HG02571 (cell line): ENCODE data around the gene PREX1.
"Not testable (repeated sequence)": the region's sequence is repeated elsewhere in the genome, so short reads cannot be mapped to it uniquely, and the experiment has no call there.

Experiments used
- ATAC-seq: cut with Tn5 transposase; IDR thresholded peaks from one replicate; pipeline ENCODE4 v1.9.1; 2021; ENCODE audit warnings: mild to moderate bottlenecking, moderate library complexity; ENCODE audit not compliant: unreplicated experiment

The PREX1 gene

DNA sequence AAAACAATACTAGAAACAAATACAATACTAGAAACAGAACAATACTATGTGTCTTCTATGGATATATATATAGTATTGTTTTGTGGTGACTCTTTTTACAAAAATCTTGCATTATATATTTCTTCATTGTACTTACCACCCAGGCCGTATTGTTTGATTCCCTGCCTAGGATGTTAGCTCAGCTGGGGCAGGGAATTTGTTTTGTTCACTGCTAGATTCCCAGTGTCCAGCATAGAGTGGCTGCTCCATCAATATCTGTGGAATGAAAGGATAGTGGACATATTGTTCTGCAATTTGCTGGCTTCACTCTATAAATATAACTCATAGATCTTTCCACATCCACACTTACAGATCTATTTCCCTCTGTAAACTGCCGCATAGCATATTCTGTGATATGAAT is 21.5 kb upstream of the PREX1 start:
- ATAC-seq, result no peak

DNA sequence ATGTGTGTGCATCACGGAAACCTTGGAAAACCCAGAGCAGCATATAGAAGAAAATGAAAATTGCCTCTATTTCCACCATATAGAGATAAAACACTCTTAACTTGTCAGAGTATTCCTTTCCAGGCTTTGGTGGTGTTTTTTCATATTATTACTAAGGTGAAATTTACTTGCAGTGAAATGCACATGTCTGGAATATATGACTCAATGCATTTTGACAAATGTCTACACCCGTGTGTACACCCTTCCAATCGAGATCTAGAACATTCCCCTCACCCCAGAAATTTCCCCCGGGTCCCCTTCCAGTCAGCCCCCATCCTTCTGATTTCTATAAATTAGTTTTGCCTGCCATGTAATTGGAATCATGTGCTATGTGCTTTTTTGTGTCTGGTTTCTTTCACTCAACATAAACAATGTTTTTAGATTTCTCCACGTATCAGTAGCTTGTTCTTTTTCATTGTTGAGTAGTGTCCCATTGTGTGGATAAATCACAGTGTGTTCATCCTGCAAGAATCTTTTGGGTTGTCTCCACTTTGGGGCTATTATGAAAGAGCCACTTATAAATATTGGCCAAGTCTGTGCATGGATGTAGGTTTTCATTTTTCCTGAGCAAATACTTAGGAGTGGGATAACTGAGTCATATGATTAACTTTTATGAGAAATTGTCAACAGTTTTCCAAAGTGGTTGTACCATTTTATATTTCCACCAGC is 19.9 kb upstream of the PREX1 start:
- ATAC-seq, result no peak

DNA sequence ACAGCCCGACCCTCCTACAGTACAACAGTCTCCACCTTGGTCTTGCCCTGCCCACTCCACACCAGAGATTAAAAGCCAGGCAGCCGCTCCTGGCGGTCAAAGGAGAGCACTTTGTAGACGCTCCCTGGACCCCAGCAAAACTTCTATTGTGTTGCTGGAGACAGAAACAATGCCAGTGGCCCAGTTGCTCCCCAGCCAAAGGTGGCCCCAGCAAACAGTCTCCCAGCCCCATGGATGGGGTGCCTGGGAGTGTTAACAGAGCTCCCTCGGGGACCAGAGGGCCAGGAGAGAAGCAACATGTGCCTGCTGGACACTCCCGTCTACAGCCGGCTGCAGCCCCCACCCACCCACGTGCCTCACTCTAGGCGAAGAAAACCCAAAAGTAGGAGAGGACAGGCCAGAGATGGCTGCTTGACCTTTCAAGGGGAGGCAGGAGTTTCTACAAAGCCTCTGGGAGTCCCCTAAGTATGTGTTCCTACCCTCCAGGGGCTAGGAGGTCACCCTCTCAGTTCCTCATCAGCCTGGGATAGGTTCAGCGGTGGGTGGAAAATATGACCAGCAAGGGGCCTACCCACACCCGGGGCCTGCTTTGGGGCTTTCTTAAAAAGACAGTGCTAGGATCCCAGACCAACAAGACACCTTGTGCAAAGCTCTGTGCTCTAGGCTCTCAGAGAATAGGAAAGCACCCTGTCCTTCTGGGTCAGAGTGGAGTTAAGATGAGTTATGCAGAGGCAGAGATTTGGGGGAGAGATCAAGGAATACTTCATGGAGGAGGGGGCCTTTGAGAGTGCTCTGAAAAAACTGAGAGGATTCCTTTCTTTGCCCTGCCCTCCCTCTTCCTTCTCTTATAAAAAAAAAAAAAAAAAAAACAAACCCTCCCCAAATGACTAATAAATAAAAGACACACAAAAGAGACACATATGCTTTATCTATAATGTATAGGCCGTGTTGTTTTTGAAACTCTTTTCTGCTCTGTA is 19.0 kb upstream of the PREX1 start:
- peak; percentile 89 for ATAC-seq

DNA sequence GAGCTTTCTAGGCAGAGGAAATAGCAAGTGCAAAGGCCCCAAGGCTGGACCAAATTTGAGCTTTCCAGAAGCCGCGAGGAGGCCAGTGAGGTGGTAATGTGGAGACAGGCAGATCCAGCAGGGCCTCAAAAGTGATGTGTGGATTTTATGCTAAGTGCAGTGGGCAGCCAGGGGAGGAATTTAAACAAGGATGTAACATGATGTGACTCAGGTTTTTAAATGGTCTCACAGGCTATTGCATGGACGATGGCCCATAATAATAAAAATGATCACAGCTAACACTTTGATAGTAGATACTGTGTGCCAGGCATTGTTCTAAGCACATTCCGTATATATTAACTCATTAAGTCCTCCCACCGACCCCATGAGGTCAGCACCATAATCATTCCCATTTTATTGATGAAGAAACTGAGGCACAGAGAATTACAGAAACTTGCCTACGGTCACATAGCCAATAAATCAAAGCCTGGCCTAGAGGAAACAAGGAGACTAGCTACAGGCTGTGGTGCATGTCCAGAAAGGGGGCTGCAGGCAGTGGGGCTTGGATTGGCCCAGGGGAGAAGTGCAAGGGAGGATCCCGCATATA is 18.0 kb upstream of the PREX1 start:
- ATAC-seq, result no peak

DNA sequence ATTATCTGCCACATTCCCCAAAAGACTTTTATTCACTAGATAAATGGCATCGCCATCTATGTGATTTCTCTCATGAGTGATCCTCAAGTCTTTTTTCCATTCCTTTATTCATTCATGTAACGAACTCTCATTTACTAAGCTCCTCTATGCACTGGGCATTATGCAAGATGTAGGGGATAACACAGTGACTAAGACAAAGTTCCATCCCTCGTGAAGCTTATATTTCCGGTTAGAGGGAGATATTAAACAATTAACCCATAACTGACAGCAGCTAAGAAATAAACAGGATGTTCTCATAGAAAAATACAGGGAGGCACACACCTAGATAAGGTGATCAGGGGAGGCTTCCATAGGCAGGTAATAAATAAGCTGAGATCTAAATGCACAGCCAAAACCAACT is 17.2 kb upstream of the PREX1 start:
- ATAC-seq, result no peak

DNA sequence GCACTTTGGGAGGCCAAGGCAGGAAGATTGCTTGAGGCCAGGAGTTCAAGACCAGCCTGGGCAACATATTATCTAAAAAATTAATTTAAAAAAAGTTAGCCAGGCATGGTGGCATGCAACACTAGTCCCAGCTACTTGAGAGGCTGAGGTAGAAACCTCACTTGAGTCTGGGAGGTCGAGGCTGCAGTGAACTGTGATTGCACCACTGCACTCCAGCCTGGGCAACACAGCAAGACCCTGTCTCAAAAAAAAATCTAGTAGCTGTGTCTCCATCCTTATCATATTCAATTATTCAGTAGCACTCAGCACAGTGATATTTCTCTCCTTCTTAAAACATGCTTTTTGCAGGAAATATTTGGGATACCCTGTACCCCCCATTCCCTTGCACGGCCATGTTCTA is 16.1 kb upstream of the PREX1 start:
- ATAC-seq, result not testable (repeated sequence)

DNA sequence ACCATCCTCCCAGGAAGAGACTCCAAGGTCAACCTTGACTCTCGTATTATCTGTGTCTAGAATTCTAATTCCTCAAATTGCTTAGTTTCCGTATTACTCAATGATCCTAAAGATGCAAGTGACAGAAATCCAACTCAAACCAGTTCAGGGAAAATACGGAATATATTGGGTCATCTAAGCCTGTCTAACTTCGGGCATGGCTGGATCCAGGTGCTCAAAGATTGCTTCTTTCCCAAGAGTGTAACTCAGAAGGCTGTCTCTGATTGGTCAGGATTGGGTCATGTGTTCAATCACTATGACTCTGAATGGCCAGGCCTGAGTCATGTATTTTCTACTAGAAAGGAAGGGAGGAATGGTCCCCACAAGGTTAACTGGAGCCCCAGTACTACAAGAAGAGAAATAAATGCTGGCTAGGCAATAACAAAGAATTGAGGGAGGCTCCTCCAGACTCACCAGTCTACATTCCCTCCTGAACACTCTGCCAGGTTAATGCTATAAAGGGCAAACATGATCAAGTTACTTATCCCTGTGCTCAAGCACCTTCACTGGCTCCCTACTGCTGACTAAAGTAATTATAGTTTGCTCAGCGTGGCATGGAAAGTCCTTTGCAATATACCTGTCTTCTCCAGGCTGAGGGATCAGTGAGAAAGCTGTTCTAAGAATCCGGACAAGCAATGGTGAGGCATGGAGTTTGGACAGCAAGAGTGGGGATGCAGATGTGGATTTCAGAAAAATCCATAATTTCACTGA is 15.4 kb upstream of the PREX1 start:
- ATAC-seq, result no peak

DNA sequence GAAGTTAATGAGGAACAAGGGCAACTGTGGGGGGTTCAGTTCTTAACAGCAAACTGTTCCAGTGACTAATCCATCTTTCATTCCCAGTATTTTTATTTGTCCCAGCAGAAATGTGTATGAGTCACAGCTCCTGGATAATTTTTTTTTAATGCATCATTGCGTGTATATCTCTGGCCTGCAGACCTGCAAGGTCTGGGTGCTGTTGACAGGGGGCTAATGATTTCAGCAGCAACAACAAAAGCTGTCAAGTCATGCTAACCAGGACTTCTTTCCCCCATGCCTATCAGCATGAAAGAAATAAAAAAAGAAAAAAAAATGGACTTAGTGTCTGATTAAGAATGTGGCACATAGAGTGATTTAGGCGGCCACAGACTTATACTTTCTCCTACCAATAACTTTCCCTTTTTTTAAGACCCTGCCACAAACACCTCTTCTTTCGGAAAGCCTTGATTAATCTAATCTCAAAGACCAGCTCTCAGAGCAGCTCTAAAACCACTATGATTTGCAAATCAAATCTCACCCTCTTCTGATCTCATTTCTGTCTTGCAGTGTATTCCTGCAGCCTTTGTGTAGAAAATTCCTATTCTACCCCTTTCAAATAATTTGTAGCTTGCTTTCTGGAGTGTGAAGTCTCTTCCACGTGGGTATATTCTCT is 14.2 kb upstream of the PREX1 start:
- ATAC-seq, result no peak

DNA sequence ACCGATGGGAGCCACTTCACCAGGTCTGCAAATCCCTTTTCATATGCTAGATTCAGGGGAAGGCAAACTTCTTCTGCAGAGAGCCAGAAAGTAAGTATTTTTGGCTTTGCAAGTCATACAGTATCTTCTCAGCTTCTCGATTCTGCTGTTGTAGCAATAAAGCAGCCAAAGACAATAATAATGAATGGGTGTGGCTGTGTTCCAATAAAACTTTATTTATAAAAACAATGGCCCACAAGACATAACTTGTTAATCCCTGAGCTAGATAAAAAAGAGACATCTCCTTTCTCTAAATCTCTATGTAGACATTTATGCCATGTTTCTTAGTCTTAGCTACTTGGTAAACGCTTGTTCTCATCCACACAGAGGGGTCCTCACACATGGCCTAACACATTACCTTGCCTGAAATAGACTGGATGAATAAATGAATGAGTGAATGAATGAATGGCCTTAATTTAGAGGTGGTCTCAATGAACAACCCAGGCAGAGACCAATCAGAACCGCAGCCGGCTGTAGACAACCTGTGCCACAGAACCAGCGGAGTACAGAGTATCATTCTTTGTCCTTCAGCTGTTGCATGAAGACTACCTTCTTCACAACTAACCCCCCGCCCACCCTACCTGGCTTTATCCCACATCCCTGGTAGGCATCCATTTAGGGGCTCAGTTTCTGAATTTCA is 13.5 kb upstream of the PREX1 start:
- no peak for ATAC-seq

DNA sequence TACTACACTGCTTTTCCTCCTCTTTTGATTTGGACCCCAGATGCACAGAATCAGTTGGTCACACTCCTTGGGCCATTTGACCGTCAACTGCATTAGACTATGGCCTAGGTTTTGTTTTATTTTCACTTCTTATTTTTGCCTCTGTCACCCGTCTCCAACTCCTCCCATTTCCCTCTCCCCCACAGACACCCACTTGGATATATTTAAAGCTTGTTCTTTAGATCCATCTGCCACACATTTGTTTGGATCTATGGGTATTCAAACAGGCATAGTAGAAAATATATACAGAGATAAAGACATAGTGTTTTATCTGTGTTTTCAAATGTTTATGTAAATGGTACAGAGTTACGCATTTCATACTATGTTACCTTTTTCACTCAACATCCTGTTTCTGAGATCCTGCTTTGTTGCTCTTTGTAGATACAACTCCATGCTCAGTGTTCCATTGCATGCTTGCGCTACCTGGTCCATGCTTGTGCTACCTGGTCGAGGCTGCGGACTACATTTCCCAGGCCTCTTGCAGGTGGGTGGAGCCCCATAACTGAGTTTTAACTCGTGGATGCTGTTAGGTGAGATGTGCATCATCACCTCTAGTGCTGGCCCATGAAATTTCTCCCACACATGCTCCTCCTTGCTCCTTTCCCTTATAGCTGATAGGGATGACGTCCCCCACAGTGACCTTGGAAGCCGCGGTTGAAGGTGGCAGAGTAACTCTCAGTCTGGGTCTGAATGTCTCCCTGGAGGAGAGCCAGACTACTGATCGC is 11.5 kb upstream of the PREX1 start:
- ATAC-seq, result no peak

DNA sequence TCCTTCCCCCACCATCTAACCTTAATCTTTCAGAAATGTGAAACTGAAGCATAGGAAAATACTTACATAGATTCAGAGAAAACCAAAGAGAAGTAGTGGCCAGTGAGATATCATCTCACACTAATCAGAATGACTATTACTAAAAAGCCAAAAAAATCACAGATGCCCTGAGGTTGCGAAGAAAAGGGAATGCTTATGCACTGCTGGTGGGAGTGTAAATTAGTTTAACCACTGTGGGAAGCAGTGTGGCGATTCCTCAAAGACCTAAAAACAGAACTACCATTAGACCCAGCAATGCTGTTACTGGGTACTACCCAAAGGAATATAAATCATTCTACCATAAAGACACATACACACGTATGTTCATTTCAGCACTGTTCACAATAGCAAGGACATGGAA is 9.2 kb upstream of the PREX1 start:
- ATAC-seq, result no peak

DNA sequence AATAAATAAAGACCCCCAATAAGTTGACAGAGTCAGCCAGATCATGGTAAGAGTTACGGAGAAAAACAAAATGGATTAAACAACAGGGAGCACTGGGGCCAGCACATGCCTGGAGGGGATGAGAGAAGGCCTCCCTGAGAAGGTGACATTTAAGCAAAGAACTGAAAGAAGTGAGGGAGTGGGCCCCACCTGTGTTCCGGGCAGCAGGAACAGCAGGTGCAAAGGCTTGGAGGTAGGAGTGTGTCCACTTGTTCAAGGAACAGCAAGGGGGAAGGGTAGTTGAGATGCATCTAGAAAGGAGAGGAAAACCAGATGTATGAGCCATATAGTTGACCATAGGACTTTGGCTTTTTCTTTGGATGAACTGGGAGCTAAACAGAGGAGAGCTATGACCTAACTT is 7.6 kb upstream of the PREX1 start:
- no peak for ATAC-seq

DNA sequence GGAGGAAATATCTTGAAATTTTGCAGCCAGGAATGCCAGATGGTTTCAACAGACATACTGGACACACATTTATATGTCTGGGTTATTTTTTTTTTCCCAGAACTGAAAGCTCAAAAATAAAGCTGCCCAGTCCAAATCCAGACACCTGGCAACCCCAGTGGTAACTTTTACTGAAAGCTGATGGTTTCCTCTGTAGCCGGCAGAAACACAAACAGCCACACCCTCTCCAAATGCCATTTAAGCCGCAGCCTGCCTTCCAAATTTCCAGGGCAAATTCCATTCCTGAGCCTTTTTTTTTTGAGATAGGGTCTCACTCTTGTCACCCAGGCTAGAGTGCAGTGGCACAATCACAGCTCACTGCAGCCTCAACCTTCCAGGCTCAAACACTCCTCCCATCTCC is 6.5 kb upstream of the PREX1 start:
- no peak for ATAC-seq

DNA sequence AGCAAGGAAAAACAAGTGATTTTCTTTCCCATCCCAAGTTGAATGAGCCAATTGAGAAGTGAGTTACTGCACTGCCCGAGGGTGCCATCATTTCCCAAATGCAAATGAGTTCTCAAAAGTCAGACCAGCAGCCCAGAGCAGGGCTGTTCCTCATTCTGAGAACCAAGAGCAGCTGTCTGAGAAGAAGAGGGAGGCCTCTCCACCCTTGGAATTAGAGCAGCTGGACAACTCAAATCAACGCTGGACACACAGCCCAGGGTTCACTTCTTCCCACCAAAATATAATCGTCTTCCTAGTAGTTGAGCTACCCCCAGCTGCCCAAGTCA is 4.6 kb upstream of the PREX1 start:
- ATAC-seq, result no peak

DNA sequence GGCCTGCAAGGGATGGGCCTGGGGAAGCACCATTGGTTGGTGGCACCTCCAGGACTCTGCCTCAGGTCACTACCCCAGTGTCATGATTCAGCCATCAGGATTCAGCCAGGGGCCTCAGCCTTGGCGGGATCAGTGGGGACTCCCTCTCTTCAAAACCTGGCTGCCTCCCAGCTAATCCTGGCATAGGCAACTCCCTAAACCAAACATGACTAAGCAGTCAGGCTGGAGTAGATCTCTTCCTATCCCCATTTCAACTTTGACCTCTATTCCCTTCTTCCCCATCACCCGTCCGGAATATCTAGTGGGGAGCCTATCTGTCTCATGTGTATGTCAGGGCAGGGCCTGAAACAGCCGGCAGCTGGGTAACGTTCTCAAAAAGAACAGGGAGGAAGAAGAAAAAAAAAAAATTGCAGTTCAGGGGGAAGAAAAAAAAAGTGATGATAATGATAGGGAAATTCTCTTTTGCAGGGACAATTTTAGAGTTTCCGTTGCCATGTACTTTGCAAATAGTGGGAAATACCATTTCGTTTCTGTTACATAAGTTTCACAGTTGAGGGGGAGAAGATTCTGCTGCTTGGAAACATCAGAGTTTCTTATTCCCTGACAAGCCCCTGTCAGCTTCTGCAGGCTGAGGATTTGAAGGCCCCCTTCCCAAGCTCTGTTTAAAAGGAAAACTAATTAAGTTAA is 4.1 kb upstream of the PREX1 start:
- no peak for ATAC-seq

DNA sequence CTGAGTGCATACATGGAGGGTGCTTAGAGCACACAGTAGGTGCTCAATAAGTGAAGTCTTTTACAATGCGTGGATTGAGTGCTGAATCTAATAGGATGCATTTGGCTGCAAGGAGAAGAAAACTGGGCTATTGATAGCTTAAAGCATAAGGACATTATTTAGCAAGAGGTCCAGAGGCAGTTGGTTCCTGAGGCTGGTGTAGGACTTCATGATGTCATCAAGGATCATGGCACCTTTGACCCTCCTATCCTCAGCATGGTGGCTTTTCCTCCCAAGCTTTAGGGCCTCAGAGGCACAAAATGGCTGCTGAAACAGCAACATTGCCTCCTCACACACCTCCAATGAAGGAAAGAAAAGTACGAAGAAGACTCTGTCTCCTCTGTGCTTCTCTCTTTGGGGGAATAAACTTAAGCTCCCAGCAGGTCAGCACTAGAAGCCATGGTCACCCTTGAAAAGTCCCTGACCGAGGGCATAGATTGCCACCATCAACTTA is 3.1 kb upstream of the PREX1 start:
- no peak for ATAC-seq

DNA sequence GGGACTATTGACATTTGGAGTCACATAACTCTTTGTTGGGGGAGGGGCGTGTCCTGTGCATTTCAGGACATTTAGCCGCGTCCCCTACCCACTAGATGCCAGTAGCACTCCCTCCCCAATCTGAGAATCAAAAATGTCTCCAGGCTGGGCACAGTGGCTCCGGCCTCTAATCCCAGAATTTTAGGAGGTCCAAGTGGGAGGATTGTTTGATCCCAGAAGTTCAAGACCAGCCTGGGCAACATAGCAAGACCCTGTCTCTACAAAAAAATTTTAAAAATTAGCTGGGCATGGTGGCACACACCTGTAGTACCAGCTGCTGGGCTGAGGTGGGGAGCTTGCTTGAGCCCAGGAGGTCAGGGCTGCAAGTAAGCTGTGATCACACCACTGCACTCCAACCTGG is 2.1 kb upstream of the PREX1 start:
- no peak for ATAC-seq

DNA sequence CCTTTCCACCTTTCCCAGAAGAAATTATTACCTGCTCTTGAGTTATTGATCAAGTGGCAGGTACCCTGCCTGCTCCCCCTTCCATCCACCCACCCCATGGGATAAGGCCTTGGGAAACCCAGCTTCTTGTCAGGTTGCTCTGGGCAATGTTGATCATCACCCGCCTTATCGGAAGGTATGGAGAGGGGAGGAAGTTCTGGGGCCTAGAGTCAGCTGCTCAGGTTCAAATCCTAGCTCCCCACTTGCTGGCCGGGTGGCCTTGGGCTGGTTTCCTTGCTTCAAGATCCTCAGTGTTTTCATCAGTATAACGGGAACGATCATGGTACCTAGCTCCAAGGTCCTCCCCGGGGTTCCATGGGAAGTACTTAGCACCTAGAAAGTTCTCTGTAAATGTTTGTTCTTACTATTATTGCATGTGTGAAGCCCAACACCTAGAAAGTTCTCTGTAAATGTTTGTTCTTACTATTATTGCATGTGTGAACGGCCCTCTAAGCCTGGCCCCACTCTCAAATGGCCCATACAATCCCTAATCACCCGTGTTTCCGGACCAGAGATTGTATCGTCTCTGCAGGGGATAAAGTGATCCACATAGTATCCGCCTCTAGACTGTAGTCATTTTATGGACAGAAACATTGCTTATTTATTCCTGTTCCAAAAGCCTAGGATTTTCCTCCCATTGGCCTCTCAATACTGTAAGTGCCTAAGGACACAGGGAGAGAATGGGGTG is 1.1 kb upstream of the PREX1 start:
- no peak for ATAC-seq
